Mammary microvascular endothelial cell (primary cell): ENCODE data around the gene CCDC194. TPM values are rescaled to one million over a fixed set of nuclear protein-coding genes. Genes with fewer than 3 reads are reported as not detected.

Source experiments
- total RNA-seq: library from RNA; depleted of rRNA; stranded (reverse); fragments of >200 nt; gene quantifications from 2 replicates; pipeline ENCODE4 v1.2.3, GENCODE V29; 2015

CCDC194 gene, protein sequence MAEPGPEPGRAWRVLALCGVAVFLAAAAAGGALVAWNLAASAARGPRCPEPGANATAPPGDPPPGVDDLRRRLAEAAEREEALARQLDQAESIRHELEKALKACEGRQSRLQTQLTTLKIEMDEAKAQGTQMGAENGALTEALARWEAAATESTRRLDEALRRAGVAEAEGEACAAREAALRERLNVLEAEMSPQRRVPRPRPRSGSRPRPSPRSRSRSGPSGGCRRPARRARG
- not detected in 2 replicates for total RNA-seq

DNA sequence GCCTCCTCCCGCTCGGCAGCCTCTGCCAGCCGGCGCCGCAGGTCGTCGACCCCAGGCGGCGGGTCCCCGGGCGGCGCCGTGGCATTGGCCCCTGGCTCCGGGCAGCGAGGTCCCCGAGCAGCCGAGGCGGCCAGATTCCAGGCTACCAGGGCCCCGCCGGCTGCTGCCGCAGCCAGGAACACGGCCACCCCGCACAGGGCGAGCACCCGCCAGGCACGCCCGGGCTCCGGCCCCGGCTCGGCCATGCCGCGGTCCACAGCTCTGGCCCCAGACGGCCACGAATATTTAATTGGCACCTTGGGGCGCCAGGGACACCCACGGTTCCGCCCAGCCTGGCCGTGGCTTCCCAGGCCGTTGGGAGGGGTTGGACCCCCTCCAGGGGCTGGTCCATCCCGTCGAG lies at the start of gene CCDC194:
Gene CCDC194 (minus strand): TSS at position 283 of the 400 bp plus-strand sequence. CDS start 38 bp downstream, at position 245.

DNA sequence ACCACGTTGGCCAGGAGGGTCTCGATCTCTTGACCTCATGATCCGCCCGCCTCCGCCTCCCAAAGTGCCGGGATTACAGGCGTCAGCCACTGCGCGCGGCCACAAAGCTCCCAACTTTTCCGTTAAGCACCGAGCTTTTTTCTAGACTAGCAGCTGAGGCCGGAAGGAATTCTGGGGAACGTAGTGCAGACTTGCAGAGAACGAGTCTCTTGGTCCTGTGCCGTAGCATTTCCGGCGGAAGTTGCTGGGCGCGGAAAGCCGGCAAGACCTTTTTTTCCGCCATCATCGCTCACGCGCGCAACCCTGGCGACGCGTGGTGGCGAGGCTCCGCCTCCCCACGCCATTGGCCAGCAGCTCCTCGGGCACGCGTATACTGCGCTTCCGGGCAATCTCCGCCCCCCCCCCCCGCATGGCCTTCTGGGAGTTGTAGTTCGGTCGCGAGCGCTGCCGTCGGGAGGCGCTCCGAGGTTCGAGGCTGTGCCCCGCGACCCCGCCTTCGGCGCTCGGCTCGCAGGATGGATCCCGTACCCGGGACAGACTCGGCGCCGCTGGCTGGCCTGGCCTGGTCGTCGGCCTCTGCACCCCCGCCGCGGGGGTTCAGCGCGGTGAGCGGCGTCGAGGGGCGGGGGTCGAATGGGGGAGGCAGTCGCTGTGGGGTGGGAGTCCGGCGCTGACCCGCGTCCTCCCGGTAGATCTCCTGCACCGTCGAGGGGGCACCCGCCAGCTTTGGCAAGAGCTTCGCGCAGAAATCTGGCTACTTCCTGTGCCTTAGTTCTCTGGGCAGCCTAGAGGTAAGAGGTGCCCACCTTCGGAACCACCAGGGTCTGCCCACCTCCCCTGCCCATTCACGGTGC lies 25.9 kb upstream of the CCDC194 start, which contains the start of gene MVB12A:
Gene MVB12A (plus strand): TSS at position 427 of the 854 bp plus-strand sequence. CDS start 89 bp downstream, at position 516.

DNA sequence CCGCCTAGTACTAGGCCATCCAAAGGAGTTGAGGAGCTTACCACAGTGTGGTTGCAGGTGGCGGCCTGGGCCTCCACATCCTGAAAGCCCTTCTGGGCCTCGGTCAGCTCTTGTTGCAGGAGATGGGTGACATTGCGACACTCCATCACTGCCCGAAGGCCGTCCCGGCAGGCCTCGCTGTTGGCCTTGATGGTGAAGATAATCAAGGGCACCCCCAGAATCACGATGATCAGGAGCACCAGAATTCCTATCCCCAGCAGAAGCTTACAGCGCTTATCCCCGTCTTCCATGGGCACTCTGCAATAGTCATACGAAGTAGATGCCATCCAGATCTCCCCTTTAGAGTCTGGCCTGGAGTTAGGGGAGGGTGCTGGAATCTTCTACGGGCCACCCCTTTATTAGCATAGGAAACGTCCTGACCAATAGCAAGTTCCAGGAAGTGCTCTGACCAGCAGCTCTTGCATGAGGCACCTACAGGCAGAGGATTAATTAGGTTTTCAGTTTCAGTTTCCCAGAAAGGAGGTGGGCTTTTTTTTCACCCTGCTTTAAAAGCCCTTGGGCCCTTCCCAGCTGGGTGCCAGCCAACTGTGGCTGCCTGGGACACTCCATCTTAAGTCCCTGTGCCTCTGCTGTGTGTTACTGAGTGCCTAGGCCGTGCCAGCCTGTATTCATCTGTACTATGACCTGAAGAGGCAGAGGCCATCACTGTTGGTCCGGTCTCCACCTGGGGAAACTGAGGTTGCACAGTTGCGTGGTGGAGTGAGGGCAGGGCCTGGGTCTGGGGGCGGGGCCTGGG lies 11.5 kb upstream of the CCDC194 start, which contains the start of gene BST2:
Gene BST2 (minus strand): TSS at position 381 of the 796 bp plus-strand sequence. CDS start 55 bp downstream, at position 326.

DNA sequence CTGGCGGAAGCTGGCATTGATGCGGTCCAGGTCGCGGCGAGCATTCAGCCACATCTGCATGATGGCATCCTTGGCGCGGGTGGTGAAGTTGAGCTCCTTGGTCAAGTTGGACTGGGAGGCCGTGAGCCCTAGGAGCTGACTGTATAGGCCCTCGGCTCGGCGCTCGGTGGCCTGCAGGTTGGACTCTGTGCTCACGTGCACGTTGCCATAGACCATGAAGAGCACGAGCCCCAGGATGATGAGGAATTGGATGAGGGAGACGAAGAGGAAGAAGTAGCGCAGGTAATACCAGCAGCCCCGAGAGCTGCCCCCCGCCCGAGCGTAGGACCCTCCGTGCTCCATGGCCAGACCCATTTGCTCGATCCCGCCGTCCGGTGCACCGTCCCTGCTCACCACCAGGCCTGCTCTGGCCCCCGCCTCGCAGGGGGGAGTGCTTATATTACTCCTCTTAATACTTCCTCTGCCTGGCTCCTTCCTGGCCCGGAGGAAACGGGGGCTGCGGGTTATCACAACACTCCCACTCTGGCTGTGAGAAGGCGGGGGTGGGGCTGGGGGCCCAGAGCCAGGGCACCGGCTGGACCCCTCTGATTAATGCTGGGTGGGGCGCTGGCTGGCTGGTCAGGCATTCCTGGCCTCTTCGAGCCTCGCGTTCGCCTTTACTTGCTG lies 16.9 kb downstream of the CCDC194 start, which contains the start of gene PLVAP:
Gene PLVAP (minus strand): TSS at position 408 of the 666 bp plus-strand sequence. CDS start 54 bp downstream, at position 354.

Other genes starting within 250 kb of the CCDC194 start
- gene USE1, start 178.8 kb downstream of the CCDC194 start, total RNA-seq, result 15.0 and 18.3 TPM in 2 replicates
- gene OCEL1, start 168.0 kb downstream of the CCDC194 start, total RNA-seq, result 2.4 and 8.8 TPM in 2 replicates
- 55.6 and 56.3 TPM in 2 replicates for gene NR2F6, start 148.3 kb downstream of the CCDC194 start, total RNA-seq
- 16.5 and 23.6 TPM in 2 replicates for gene USHBP1, start 129.5 kb downstream of the CCDC194 start, total RNA-seq
- 141 and 165 TPM in 2 replicates for gene BABAM1, start 126.8 kb downstream of the CCDC194 start, total RNA-seq
- gene ANKLE1, start 112.3 kb downstream of the CCDC194 start, total RNA-seq, result 0.73 and 1.3 TPM in 2 replicates
- 3.1 and 5.4 TPM in 2 replicates for gene ABHD8, start 90.8 kb downstream of the CCDC194 start, total RNA-seq
- gene MRPL34, start 88.3 kb downstream of the CCDC194 start, total RNA-seq, result 56.7 and 76.8 TPM in 2 replicates
- gene DDA1, start 84.6 kb downstream of the CCDC194 start, total RNA-seq, result 60.0 TPM in 2 replicates
- 2.3 TPM in 2 replicates for gene ANO8, start 59.3 kb downstream of the CCDC194 start, total RNA-seq
- 15.0 and 15.3 TPM in 2 replicates for gene GTPBP3, start 56.6 kb downstream of the CCDC194 start, total RNA-seq
- gene PLVAP, start 16.9 kb downstream of the CCDC194 start, total RNA-seq, result 6.3 and 8.9 TPM in 2 replicates
- gene BST2, start 11.4 kb upstream of the CCDC194 start, total RNA-seq, result 295 and 315 TPM in 2 replicates
- 68.6 and 75.3 TPM in 2 replicates for gene MVB12A, start 25.9 kb upstream of the CCDC194 start, total RNA-seq
- not detected in 2 replicates for gene TMEM221, start 54.5 kb upstream of the CCDC194 start, total RNA-seq
- gene NXNL1, start 66.7 kb upstream of the CCDC194 start, total RNA-seq, result not detected in 2 replicates
- gene SLC27A1, start 76.3 kb upstream of the CCDC194 start, total RNA-seq, result 7.5 and 8.9 TPM in 2 replicates
- 92.7 and 109 TPM in 2 replicates for gene PGLS, start 117.5 kb upstream of the CCDC194 start, total RNA-seq
- 186 and 204 TPM in 2 replicates for gene COLGALT1, start 161.5 kb upstream of the CCDC194 start, total RNA-seq